HG03066 (cell line): ENCODE results near the gene RPS6KA4.

Source experiments
- ATAC-seq: cut with Tn5 transposase; IDR thresholded peaks from one replicate; pipeline ENCODE4 v1.9.1; 2021; ENCODE audit warnings: low read depth; ENCODE audit not compliant: unreplicated experiment

The RPS6KA4 gene

GRCh38 chr11:64384028-64384737 is 25.2 kb downstream of the RPS6KA4 start:
- no peak for ATAC-seq

GRCh38 chr11:64384981-64385944 is 26.3 kb downstream of the RPS6KA4 start:
- no peak for ATAC-seq

GRCh38 chr11:64385945-64386704 is 27.2 kb downstream of the RPS6KA4 start:
- ATAC-seq: no peak

- no peak for ATAC-seq
Measured at GRCh38 chr11:64387916-64388315, 29.0 kb downstream of the RPS6KA4 start.

- ATAC-seq: no peak
Measured at GRCh38 chr11:64388894-64389293, 29.9 kb downstream of the RPS6KA4 start.

GRCh38 chr11:64389851-64390250 is 30.9 kb downstream of the RPS6KA4 start:
- ATAC-seq: no peak

- ATAC-seq: no peak
Measured at GRCh38 chr11:64390558-64390957, 31.6 kb downstream of the RPS6KA4 start.

- no peak for ATAC-seq
Measured at GRCh38 chr11:64391839-64392238, 32.9 kb downstream of the RPS6KA4 start.

GRCh38 chr11:64395545-64396078 is 36.6 kb downstream of the RPS6KA4 start:
- no peak for ATAC-seq

- no peak for ATAC-seq
Measured at GRCh38 chr11:64396079-64396591, 37.2 kb downstream of the RPS6KA4 start.

GRCh38 chr11:64400102-64400501 is 41.1 kb downstream of the RPS6KA4 start:
- ATAC-seq: no peak

- ATAC-seq: no peak
Measured at GRCh38 chr11:64400667-64401066, 41.7 kb downstream of the RPS6KA4 start.

- no peak for ATAC-seq
Measured at GRCh38 chr11:64401775-64402174, 42.8 kb downstream of the RPS6KA4 start.

GRCh38 chr11:64403106-64403505 is 44.1 kb downstream of the RPS6KA4 start:
- no peak for ATAC-seq

GRCh38 chr11:64406221-64406946 is 47.4 kb downstream of the RPS6KA4 start:
- ATAC-seq: no peak

GRCh38 chr11:64407221-64407620 is 48.3 kb downstream of the RPS6KA4 start:
- no peak for ATAC-seq

GRCh38 chr11:64407630-64408029 is 48.7 kb downstream of the RPS6KA4 start:
- ATAC-seq: no peak

GRCh38 chr11:64409278-64409677 is 50.3 kb downstream of the RPS6KA4 start:
- no peak for ATAC-seq

- ATAC-seq: no peak
Measured at GRCh38 chr11:64409707-64410403, 50.9 kb downstream of the RPS6KA4 start.
